Stimulated activated CD4-positive, alpha-beta T cell treated with anti-CD3 and anti-CD28 coated beads, Interleukin-15, amount 100 ng/mL, for 24 hours (primary cell): ENCODE results near the gene SUPT20HL2.
"Not testable (repeated sequence)": the region's sequence is repeated elsewhere in the genome, so short reads cannot be mapped to it uniquely, and the experiment has no call there.

Experiments used
- DNase-seq: peaks from one replicate; pipeline ENCODE4 v3.0.0-alpha.2; 2020

SUPT20HL2 gene

GRCh38 chrX:24314019-24314635 is at the start of gene SUPT20HL2:
SUPT20HL2 (minus strand) TSS chrX:24314069; CDS start chrX:24313315, 754 bp downstream.
- no peak for DNase-seq

DNA sequence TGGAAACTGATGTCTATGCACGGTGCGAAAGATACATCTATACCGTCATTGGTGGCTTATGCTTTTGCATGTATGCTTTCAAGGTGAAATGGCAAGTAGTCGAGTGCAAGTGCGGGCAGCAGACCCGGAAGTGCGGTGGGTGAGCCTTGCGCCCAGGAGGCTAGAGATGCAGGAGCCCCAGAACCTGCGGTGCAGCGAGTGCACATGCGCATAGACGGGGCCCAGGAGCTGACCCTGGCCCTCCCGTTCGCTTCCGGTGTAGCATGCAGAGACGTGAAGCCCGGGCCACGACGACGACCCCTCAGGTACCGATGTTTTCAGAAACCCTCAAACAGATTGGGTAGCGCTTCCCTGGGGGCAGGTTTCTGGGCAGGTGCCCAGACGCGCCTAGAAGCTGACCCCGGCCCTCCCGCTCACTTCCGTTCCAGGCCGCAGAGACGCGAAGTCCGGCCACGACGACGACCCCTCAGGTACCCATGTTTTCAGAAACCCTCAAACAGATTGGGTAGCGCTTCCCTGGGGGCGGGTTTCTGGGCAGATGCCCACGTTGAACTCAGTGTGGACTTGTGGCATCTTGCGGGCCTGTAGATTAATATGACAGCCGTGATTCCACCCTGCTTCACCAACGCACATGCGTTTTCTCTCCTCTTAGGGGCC is 48.3 kb upstream of the SUPT20HL2 start:
- not testable (repeated sequence) for DNase-seq

DNA sequence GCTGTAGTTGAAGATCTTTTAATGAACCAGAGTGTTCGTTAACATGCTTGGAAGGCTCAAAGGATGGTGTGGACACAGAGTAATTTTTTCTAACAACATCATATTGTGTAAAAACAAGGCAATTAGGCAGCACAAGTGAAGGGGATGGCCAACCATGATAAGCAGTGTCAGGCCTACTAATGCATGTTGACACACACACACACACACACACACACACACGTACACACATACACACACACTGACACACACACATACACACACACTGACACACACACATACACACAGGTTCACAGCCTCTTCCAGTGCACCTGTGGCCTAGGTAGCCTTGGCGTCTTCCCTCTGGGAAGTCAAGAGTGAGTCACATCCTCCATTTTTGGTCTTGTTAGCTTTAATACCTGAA is 46.4 kb upstream of the SUPT20HL2 start, which contains the start of gene SUPT20HL1:
TSS of gene SUPT20HL1 (plus strand) at position 368 of the 400 bp plus-strand sequence. CDS start 2,122 bp downstream, outside the sequence.
- no peak for DNase-seq

GRCh38 chrX:24357106-24357505 is 43.2 kb upstream of the SUPT20HL2 start:
- DNase-seq: no peak

DNA sequence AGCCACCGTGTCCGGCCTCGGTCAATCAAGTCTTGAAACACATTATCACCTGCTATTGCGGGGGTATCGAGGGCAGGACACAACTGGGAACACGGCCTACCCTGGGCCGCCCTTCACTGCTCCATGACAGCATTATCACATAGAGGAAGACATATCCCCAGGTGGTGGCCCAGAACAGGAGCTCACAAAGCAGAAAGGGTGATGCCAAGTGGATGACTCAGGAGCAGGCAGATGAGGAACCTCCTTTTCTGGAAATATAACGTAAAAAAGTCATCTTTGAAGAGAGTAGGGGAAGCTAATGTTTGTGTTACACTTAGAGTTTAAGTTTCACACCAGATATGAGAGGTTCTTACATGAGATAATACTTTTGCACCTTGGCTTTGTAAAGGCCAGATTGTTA is 41.2 kb upstream of the SUPT20HL2 start:
- DNase-seq: no peak

DNA sequence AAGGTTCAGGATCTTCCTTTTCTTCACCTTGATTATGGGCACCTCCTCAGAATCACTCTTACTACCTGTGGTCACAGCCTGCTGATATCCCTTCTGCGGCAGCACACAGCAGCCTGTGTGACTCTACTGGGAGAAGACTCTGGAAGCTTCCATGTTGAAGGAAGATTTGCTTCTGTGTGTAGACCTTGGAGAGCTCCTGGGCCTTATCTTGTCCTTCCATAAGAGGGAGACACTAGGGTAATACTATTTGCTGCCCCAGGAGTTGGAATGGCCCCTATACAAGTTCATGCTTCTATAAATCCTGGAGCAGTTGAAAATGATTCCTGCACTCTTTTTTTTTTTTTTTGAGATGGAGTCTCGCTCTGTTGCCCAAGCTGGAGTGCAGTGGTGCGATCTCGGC is 36.3 kb upstream of the SUPT20HL2 start:
- no peak for DNase-seq

- DNase-seq: no peak
Observed at GRCh38 chrX:24347881-24348280, 34.0 kb upstream of the SUPT20HL2 start.

DNA sequence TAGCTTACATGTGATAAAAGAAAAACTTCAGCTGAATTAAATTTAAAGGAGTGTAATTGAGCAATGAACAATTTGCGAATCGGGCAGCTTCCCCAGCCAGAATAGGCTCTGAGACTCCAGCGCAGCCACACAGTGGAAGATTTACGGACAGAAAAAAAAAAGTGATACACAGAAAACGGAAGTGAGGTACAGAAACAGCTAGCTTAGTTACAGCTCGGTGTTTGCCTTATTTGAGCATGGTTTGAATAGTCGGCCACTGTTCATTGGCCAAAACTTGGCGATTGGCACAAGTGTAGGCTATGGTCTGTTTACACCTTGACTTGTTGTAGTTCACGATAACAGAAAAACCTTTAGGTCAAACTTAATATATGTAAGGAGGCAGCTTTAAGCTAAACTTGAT is 29.9 kb upstream of the SUPT20HL2 start:
- no peak for DNase-seq

DNA sequence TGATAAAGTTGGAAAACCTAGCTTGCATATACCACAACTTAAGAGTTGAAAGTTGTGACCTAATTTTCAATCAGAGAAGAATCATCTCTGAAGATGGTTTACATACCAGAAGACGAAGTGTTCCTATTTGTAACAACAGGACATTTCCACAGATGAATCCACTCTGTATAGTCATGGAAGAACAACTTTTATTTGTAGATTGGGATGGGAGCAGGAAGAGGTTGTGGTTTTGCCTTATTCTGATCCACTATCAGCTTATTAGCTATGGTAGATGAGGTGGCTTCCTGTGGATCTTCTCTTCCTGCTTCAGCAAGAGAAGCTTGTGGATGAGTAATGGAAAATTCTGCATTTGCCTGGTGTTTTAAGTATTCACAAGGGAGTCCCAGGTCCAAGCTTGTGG is 27.9 kb upstream of the SUPT20HL2 start:
- DNase-seq: no peak

DNA sequence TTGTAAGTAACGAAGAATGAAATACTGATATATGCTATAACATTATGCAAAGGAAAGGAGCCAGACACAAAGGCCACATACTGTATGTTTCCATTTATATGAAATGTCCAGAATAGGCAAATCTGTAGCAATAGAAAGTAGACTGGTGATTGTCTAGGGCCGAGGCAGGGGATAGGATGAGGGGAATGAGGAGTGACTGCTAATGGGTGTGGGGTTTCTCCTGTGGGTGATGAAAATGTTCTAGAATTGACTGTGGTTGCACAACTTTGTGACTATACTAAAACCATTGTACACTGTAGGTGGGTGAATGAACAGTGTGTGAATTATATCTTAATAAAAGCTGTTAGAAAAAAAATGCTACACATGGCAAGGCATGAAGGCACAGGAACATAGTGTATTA is 26.6 kb upstream of the SUPT20HL2 start:
- DNase-seq: no peak

DNA sequence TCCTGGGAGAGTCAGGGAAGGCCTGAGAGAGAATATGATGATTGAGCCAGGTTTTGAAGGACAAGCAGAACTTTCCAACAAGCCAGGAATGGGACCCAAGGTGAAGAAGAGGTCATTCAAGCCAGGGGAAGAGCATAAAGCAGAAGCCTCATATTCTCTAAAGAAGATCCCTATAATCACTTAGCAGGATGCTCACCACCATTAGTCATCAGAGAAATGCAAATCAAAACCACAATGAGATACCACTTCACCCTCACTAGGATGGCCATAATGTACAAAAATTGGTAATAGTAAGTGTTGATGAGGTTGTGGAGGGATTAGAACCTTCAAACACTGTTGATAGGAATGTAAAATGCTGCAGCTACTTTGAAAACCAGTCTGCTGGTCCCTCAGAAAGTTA is 26.0 kb upstream of the SUPT20HL2 start:
- DNase-seq: no peak

DNA sequence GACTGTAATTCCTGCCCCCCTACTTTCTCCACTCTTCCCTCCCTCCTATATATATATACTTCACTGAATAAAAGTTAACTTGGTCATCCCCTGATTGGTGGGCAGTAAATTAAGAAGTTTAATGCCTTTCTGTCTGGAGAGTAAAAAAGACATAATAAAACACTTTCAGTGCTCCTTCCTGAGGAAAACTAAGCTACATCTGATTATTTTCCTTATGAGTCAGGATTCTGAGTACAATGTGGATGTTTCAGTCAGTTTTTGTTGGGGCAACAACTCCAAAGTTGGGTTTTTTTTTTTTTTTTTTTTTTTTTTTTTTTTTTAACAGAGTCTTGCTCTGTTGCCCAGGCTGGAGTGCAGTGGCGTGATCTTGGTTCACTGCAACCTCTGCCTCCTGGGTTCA is 22.0 kb upstream of the SUPT20HL2 start:
- no peak for DNase-seq

- no peak for DNase-seq
Observed at GRCh38 chrX:24334461-24334860, 20.6 kb upstream of the SUPT20HL2 start.

GRCh38 chrX:24333371-24333770 is 19.5 kb upstream of the SUPT20HL2 start:
- DNase-seq: no peak

DNA sequence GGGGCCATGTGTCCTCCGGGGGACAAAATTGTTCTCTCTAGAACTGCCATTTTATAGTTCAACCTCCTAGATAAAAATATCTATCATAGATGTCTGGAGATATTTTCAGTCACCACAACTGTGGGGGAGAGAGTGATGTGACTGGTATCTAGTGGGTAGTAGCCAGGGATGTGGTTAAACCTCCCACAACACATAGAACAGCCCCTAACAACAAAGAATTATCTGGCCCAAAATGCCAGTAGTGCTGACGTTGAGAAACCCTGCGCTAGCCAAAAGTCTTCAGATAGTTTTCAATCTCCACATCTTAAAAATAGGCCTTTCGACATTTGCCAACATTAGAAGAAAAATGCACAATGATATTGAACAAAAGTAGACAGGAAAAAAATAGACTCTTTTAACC is 19.0 kb upstream of the SUPT20HL2 start:
- DNase-seq: no peak

DNA sequence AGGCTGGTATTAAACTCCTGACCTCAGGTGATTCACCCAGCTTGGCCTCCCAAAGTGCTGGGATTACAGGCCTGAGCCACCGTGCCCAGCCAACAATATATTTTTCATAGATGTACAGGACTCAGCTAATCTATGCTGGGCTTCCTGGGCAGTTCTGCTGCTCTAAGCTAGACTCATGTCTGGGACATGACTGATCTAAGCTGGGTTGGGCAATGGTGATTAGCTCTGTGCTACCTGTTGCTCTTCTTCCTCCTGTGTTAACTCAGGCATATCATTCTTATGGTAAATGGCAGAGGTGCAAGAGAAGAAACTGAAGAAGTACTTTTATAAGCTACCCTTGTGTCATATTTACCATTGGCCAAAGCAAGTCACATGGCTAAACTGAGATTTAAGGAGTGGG is 11.4 kb upstream of the SUPT20HL2 start:
- DNase-seq: no peak

GRCh38 chrX:24321741-24322395 is 8.0 kb upstream of the SUPT20HL2 start:
- no peak for DNase-seq

DNA sequence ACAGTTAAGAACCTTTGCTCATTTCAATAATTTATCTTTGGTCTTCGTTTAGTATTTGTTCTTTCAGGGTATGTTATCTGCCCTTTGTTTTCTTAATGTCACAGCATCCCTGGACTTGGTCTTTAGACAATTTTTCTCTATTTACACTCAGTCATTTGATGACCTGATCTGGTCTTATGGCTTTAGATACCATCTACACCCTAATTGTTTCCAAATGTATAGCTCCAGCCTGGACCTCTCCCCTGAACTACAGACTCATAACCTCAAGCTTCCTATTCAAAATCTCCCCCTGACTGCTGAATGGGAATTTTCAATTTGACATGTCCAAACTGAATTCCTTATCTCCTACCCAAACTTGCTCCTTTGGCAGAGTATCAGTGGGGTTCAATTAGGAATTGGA is 3.7 kb upstream of the SUPT20HL2 start:
- DNase-seq: no peak

DNA sequence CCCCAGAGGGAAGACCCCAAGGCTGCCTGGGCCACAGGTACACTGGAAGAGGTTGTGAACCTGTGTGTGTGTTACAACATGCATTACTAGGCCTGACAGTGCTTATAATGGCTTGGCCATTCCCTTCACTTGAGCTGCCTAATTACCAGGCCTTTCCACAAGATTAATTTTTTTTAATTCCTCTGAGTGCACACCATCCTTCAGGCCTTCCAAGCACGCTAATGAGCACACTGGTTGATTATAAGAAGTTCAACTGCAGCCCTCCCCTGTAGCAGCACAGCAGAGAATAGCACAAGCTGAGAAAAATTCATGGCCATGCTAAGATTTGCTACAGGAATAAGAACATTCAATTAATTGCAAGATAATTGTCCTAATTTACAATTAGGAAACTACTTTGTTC is 2.2 kb upstream of the SUPT20HL2 start:
- no peak for DNase-seq

DNA sequence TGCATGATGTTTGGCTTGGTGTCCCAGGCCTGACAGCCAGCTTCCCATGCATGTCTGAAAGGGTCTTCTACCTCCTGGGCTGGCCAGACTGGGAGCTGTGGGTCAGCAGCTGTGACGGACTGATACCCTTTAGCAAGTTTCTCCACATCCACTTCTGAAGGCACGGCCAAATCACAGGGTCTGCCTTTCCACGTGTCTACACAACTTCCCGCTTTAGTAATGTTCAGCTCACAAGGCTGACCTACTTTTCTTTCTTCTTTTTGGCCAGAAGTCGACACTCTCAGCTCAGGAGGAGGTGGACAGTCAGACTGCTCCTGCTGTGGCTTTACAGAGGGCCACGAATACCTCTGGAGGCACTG is 1.6 kb downstream of the SUPT20HL2 start:
- not testable (repeated sequence) for DNase-seq

DNA sequence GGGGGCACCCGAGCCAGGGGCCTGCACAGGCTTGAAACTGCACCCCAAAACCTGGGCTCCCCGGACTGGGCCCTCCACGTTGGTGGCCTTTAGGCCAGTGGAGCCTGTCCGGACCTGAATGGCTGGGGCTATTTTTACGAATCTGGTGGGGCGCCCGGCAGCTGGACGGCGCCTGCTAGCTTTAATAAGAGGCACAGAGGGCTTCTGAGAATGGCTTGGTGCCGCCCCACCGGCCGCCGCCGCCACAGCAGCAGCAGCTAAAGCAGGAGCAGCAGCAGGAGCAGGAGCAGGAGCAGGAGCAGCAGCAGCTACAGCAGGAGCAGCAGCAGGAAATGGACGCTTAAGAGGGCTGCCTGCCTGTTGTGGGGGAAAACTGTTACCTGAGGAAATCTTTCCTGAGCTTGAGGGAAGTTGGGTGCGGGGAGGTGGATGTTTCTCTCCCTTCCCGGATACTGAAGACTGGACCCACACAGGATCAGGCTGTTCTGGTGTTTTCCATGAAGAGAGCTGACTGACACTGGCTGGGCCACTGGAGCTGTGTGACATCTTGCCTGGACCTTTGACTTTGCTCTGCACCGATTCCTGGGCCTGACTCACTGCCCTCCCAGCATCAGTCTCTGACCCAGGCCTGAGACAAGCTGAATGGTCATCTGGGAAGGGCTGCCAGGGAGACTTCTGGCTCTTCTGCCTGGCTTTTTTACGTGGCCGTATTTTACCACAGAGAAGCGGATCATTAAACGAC is 2.2 kb downstream of the SUPT20HL2 start:
- DNase-seq: not testable (repeated sequence)

DNA sequence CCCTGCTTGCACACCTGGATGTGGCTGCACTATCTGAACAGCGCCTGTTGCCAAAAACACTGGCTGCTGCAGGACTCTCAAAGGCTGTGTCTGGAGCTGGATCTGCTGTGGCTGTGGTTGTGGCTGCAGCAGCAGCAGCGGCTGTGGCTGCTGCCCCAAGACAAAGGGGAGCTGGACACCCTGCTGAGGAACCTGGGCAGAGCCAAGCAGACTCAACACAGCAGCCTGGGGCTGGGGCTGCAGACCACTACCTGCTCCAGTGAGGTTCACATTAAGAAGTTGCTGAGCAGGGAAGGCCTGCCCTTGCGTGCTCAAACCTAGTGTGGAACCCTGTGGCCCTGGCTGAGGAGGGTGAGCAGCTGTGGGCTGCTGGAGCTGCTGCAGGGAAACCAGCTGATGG is 3.0 kb downstream of the SUPT20HL2 start:
- not testable (repeated sequence) for DNase-seq

DNA sequence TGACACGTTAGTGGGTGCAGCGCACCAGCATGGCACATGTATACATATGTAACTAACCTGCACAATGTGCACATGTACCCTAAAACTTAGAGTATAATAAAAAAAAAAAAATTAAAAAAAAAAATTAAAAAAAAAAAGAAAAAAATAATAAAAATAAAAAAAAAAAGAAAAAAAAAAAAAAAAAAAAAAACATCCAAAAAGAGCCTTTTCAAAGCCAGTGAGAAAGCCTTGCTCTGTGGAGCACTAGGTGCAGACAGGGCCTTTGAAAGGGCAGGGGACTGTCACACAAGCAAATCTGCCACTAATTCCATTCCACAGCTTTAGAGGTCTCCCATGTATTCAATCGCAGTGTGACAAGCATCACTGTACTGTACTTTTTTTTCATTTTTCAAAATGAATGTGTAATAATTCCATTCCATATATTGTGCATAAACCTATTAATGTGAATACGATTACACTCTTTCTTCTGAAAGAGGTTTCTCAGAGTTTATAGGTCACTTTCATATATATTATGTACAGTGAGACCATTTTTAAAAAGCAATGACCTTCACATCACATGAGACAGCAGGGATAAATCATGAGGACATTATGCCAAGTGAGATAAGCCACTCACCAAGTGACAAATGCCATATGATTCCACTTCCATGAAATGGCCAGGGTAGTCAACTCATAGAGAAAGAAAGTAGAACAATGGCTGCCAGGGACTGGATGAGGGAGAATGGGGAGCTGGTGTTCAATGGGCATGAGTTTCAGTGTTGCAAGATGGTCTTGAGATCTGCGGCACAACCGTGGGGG is 4.1 kb downstream of the SUPT20HL2 start:
- not testable (repeated sequence) for DNase-seq
